Measurements from ENCODE around the gene TP53TG3B.
"Not testable (repeated sequence)": the region's sequence is repeated elsewhere in the genome, so short reads cannot be mapped to it uniquely, and the experiment has no call there.

TP53TG3B gene

GRCh38 chr16:33360541-33360940 is at the start of gene TP53TG3B:
TP53TG3B (plus strand) TSS chr16:33360841; CDS start chr16:33360909, 68 bp downstream.
- not testable (repeated sequence) for DNase-seq (ENCODE audit: low read depth in 2 of 2)

GRCh38 chr16:33336226-33337012 is 24.2 kb upstream of the TP53TG3B start:
- DNase-seq (ENCODE audit: low read depth in 2 of 2) = peak in 1 of 2 donors; percentile 24

- peak in 1 of 2 donors; percentile 17 for DNase-seq (ENCODE audit: low read depth in 2 of 2)
Observed at GRCh38 chr16:33337627-33338542, 22.8 kb upstream of the TP53TG3B start.

- not testable (repeated sequence) for DNase-seq (ENCODE audit: low read depth in 2 of 2)
Observed at GRCh38 chr16:33338543-33338951, 22.1 kb upstream of the TP53TG3B start.

- DNase-seq (ENCODE audit: low read depth in 2 of 2) = peak in 1 of 2 donors; percentile 25
Observed at GRCh38 chr16:33339093-33340061, 21.3 kb upstream of the TP53TG3B start.
